Vagina (tissue), 2 donors: ENCODE results near the gene CCDC201. TPM values are rescaled to one million over a fixed set of nuclear protein-coding genes. Genes with fewer than 3 reads are reported as not detected.

Source experiments
- DNase-seq, 2 donors: peaks; one replicate each; pipeline ENCODE4 v3.0.0-alpha.2; 2017; ENCODE audit errors: extremely low spot score in 2 of 2
- H3K27ac ChIP-seq: fragments of 200-600 bp; sonication (generic); one replicate; pipeline ENCODE4 v1.5.1; 2019
- H3K27me3 ChIP-seq: fragments of 200-600 bp; sonication (generic); one replicate; pipeline ENCODE4 v1.5.1; 2019
- H3K36me3 ChIP-seq, 2 donors: fragments of 200-600 bp; sonication (generic); one replicate each; pipeline ENCODE4 v1.5.1; 2017 to 2019
- H3K4me1 ChIP-seq: fragments of 200-600 bp; sonication (generic); one replicate; pipeline ENCODE4 v1.5.1; 2019
- H3K4me3 ChIP-seq, 2 donors: fragments of 200-600 bp; sonication (generic); 1 replicate in 1 of 2; 2 replicates in 1 of 2; pipeline ENCODE4 v1.5.1; 2016 to 2019
- H3K9me3 ChIP-seq: fragments of 200-600 bp; sonication (generic); one replicate; pipeline ENCODE4 v1.5.1; 2019
- CTCF ChIP-seq, 3 experiments: fragments of 450-650 bp in 2 of 3; fragments of 200-600 bp in 1 of 3; sonication (generic) in 1 of 3; IDR thresholded peaks; one replicate each; pipeline ENCODE4 v1.5.1; 2017 to 2019; ENCODE audit warnings: antibody characterized with exemption in 3 of 3, mild to moderate bottlenecking in 2 of 3, moderate library complexity in 2 of 3
- POLR2A ChIP-seq, 2 donors: fragments of 450-650 bp; IDR thresholded peaks; one replicate each; pipeline ENCODE4 v1.6.1; 2017; ENCODE audit warnings: antibody characterized with exemption in 2 of 2, mild to moderate bottlenecking in 2 of 2, moderate library complexity in 2 of 2
- POLR2AphosphoS5 ChIP-seq, 2 donors: sonication (generic); formaldehyde crosslinking; IDR thresholded peaks; one replicate each; pipeline ENCODE4 v1.9.0; 2017; ENCODE audit warnings: antibody characterized with exemption in 2 of 2, mild to moderate bottlenecking in 2 of 2, low read depth in 1 of 2; ENCODE audit not compliant: insufficient read depth in 1 of 2
- intact Hi-C: fragments of 100-400 bp; cut with DNase I; formaldehyde crosslinking; loops from one replicate; pipeline ENCODE4 v1.15.1; 2023
- total RNA-seq: library from RNA; depleted of rRNA; stranded (reverse); fragments of >200 nt; gene quantifications from one replicate; pipeline ENCODE4 v1.2.3, GENCODE V29; 2016

CCDC201 gene
- total RNA-seq, 1 donor from 2014 or later: not detected

DNA sequence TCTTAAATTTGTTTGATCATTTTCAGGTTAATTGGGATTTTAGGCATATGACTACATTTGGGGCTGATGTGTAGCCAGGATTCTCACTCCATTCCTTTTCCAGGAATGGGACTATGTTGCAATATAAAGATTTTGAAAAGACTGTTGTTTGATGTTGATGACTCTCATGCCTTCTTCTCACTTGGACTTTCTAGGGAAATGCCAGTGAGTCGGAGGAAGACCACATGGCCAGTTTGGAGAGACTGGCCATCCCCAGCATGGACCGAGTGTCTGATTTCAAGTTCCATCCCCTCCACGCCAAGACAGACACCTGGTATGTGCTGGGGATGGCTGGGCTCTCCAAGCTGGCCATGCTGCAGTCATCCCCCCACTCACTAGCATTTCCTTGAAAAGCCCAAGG, 42.7 kb upstream of the CCDC201 start:
- Histone ChIP-seq H3K9me3 (no peaks in the 10 kb centered on the region), H3K4me1 (peaks cover 43% of the 10 kb centered on the region), H3K36me3 (peaks cover 0 to 35% of the 10 kb centered on the region in 2 donors), H3K27ac (no peak overlapping the region), H3K4me3 (no peak overlapping the region), H3K27me3 (no peaks in the 10 kb centered on the region)
- DNase-seq: no peak
- TF ChIP-seq CTCF (IDR thresholded peaks at IDR 0.05) (no peak), POLR2A (IDR thresholded peaks at IDR 0.05) (no peak)
- intact Hi-C loops: loop anchor here (10.0 kb wide), 1 partner anchor 1269 kb away; no protein-coding TSS in a partner anchor

DNA sequence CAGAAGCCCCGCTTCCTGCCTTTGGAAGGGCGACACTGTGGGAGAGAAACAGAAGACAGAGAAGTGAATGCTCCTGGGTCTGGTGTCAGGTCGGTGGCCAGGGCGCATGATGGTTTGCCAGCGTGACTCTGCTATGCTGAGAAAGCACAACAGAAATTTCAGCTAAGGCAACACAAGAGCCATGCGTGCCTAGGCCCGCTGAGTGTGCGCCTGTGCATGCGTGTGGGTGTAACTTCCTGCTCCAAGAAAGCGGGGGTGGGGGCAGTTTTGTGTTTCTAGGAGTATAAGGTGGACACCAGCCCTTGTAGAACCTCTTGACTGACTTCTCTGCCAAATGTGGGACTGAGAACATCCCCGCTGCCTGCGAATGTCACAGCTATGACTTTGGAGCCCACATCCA, 42.0 kb upstream of the CCDC201 start:
- H3K27ac ChIP-seq: no peak overlapping the region
- intact Hi-C loops: loop anchor here (10.0 kb wide), 1 partner anchor 1270 kb away; no protein-coding TSS in a partner anchor
- peaks cover 0 to 35% of the 10 kb centered on the region in 2 donors for H3K36me3 ChIP-seq
- no peaks in the 10 kb centered on the region for H3K27me3 ChIP-seq
- TF ChIP-seq POLR2A (IDR thresholded peaks at IDR 0.05): no peak
- no peak for TF ChIP-seq CTCF (IDR thresholded peaks at IDR 0.05)
- no peak for TF ChIP-seq POLR2AphosphoS5 (IDR thresholded peaks at IDR 0.05; ENCODE audit: insufficient read depth in 1 of 2, low read depth in 1 of 2)
- H3K9me3 ChIP-seq: no peaks in the 10 kb centered on the region
- no peak overlapping the region for H3K4me3 ChIP-seq
- DNase-seq: no peak
- peaks cover 37% of the 10 kb centered on the region for H3K4me1 ChIP-seq

DNA sequence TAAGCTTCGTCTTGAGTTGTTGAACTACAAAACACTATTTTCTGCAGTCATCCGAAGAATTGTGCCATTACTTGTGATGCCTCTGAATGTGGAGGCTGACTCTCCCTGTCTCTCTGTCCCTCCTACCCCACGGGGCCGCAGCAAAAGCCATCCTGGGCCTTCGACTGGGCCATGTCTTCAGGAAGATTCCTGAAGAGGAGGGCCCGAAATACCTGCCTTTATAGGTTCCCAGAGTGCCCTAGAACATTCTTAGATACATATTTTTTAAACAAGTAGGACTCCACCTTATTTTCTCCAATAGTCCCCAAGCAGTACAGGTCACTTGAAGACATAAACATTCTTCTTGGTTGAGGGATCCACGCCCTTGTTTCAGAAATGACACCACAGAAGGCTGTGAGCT, 40.1 kb upstream of the CCDC201 start:
- Histone ChIP-seq H3K27me3 (no peaks in the 10 kb centered on the region), H3K9me3 (no peaks in the 10 kb centered on the region), H3K4me1 (peaks cover 21% of the 10 kb centered on the region), H3K27ac (no peak overlapping the region), H3K36me3 (peaks cover 0 to 35% of the 10 kb centered on the region in 2 donors), H3K4me3 (no peak overlapping the region)
- TF ChIP-seq POLR2A (IDR thresholded peaks at IDR 0.05) (no peak), CTCF (IDR thresholded peaks at IDR 0.05) (no peak), POLR2AphosphoS5 (IDR thresholded peaks at IDR 0.05; ENCODE audit: insufficient read depth in 1 of 2, low read depth in 1 of 2) (no peak)
- intact Hi-C loops: loop anchor here (10.0 kb wide), 1 partner anchor 1272 kb away; no protein-coding TSS in a partner anchor
- DNase-seq: no peak

GRCh38 chr7:45911311-45911710, 38.4 kb upstream of the CCDC201 start:
- no peak overlapping the region for H3K4me3 ChIP-seq
- H3K4me1 ChIP-seq: peaks cover 9% of the 10 kb centered on the region
- H3K27me3 ChIP-seq: no peaks in the 10 kb centered on the region
- H3K36me3 ChIP-seq: peaks cover 0 to 35% of the 10 kb centered on the region in 2 donors
- H3K27ac ChIP-seq: no peak overlapping the region
- H3K9me3 ChIP-seq: no peaks in the 10 kb centered on the region
- TF ChIP-seq POLR2A (IDR thresholded peaks at IDR 0.05): no peak
- no peak for TF ChIP-seq CTCF (IDR thresholded peaks at IDR 0.05)
- TF ChIP-seq POLR2AphosphoS5 (IDR thresholded peaks at IDR 0.05; ENCODE audit: insufficient read depth in 1 of 2, low read depth in 1 of 2): no peak
- intact Hi-C loops: loop anchor here (10.0 kb wide), 1 partner anchor 1273 kb away; no protein-coding TSS in a partner anchor
- no peak for DNase-seq

GRCh38 chr7:45910855-45911254, 38.0 kb upstream of the CCDC201 start:
- no peak overlapping the region for H3K4me3 ChIP-seq
- H3K4me1 ChIP-seq: peaks cover 5% of the 10 kb centered on the region
- H3K9me3 ChIP-seq: no peaks in the 10 kb centered on the region
- TF ChIP-seq POLR2A (IDR thresholded peaks at IDR 0.05) (no peak), POLR2AphosphoS5 (IDR thresholded peaks at IDR 0.05; ENCODE audit: insufficient read depth in 1 of 2, low read depth in 1 of 2) (no peak), CTCF (IDR thresholded peaks at IDR 0.05) (no peak)
- no peak overlapping the region for H3K27ac ChIP-seq
- H3K27me3 ChIP-seq: no peaks in the 10 kb centered on the region
- no peak for DNase-seq
- intact Hi-C loops: loop anchor here (10.0 kb wide), 1 partner anchor 1274 kb away; no protein-coding TSS in a partner anchor
- H3K36me3 ChIP-seq: peaks cover 0 to 31% of the 10 kb centered on the region in 2 donors
